Frontal cortex (tissue), 4 donors: ENCODE measurements around the gene ST8SIA4. TPM values are rescaled to one million over a fixed set of nuclear protein-coding genes. Genes with fewer than 3 reads are reported as not detected.

Experiments used
- DNase-seq, 2 donors: peaks; one replicate each; pipeline ENCODE4 v3.0.0; 2012; ENCODE audit warnings: low spot score in 2 of 2
- FAIRE-seq: peaks from 2 replicates; lab custom pipeline; 2012; peaks lifted over from hg19 to GRCh38; lab: Jason Lieb, UNC
- total RNA-seq: library from RNA; depleted of rRNA; stranded (reverse); fragments of >200 nt; gene quantifications from one replicate; pipeline ENCODE4 v1.2.3, GENCODE V29; 2014
- donor health status: control.
- donor health status: control.
- donor health status: control.

ST8SIA4 gene
- total RNA-seq: 76.2 TPM

- DNase-seq: peak in 1 of 2 donors; percentile 36
- no peak for FAIRE-seq
Observed at GRCh38 chr5:100903039-100903887, at the start of gene ST8SIA4. Gene ST8SIA4 (minus strand): TSS chr5:100903282. CDS start chr5:100902955, 327 bp downstream.

GRCh38 chr5:100950985-100951384 is 47.9 kb upstream of the ST8SIA4 start:
- DNase-seq: no peak
- no peak for FAIRE-seq

- no peak for DNase-seq
- no peak for FAIRE-seq
Observed at GRCh38 chr5:100913298-100913697, 10.2 kb upstream of the ST8SIA4 start.

- DNase-seq: no peak
- FAIRE-seq: no peak
Observed at GRCh38 chr5:100909034-100909433, 6.0 kb upstream of the ST8SIA4 start.

- DNase-seq (no peak), FAIRE-seq (no peak)
Observed at GRCh38 chr5:100905259-100905914, 2.3 kb upstream of the ST8SIA4 start.

- no peak for FAIRE-seq
- no peak for DNase-seq
Observed at GRCh38 chr5:100904259-100904861, 1.3 kb upstream of the ST8SIA4 start.

GRCh38 chr5:100902440-100903038 is 543 bp downstream of the ST8SIA4 start:
- no peak for FAIRE-seq
- DNase-seq: no peak

- DNase-seq (peak in 1 of 2 donors; percentile 25), FAIRE-seq (no peak)
Observed at GRCh38 chr5:100901821-100902341, 1.2 kb downstream of the ST8SIA4 start.

GRCh38 chr5:100900796-100901781 is 2.0 kb downstream of the ST8SIA4 start:
- peak in 1 of 2 donors; percentile 18 for DNase-seq
- FAIRE-seq: no peak

GRCh38 chr5:100900142-100900795 is 2.8 kb downstream of the ST8SIA4 start:
- FAIRE-seq: no peak

GRCh38 chr5:100899675-100900074 is 3.4 kb downstream of the ST8SIA4 start:
- DNase-seq: no peak
- FAIRE-seq: no peak

More at GRCh38 chr5:100900142-100900795, 2.8 kb downstream of the ST8SIA4 start:
- peak in 1 of 2 donors; percentile 8 for DNase-seq

- DNase-seq (no peak), FAIRE-seq (no peak)
Observed at GRCh38 chr5:100898504-100899346, 4.4 kb downstream of the ST8SIA4 start.

- FAIRE-seq: no peak
- DNase-seq: no peak
Observed at GRCh38 chr5:100896054-100896453, 7.0 kb downstream of the ST8SIA4 start.

GRCh38 chr5:100890461-100891008 is 12.5 kb downstream of the ST8SIA4 start:
- FAIRE-seq (no peak), DNase-seq (no peak)

- FAIRE-seq (no peak), DNase-seq (no peak)
Observed at GRCh38 chr5:100889896-100890295, 13.2 kb downstream of the ST8SIA4 start.

- DNase-seq (no peak), FAIRE-seq (no peak)
Observed at GRCh38 chr5:100889165-100889743, 13.8 kb downstream of the ST8SIA4 start.

GRCh38 chr5:100877274-100877673 is 25.8 kb downstream of the ST8SIA4 start:
- no peak for DNase-seq
- no peak for FAIRE-seq
